ENCODE results near the gene DLGAP5. TPM values are rescaled to one million over a fixed set of nuclear protein-coding genes. Genes with fewer than 3 reads are reported as not detected.

The DLGAP5 gene
- total RNA-seq, 2 donors from 2014 or later, result 90.2 to 187 TPM

DNA sequence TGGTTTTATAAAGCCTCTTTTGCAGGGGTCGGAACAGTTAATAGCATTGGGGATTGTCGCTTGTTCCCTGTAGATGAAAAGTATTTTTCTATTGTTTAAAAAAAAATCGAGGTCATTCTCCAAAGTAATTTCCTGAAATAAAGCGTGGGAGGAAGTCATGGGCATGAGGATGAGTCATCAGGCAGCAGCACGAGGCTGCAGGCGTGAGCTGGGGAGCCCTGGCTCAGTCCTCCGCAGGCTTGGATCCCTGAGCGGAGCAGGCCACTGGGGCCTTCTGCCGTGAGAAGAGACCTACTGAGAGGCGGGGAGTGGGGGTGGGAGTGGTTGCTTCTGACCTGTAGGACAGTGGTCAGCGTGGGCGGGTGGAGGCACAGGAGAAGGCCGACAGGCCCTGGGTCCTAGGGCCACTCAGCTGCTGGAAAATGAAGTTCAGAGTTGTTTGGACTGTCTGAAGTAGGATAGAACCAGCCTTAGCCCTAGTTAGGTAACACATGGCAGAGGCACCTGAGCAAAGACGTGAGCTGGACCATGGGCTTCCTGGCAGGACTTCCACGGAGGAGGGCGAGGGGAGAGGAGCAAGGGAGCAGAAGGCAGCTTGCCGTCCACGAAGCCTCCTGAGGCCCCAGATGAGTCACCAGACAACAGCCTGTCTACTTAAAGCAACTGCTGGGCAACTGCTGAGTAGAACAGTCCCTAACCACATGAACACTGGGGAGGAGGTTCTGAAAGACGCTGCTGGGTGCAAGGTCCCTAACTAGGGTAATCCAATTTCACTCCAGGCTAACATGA is 83.4 kb downstream of the DLGAP5 start:
- DNase-seq (ENCODE audit: low spot score in 2 of 2) (peak in 1 of 2 donors; percentile 33), ATAC-seq (peak; percentile 92 to 93)
- peaks cover 0 to 16% of the 10 kb centered on the region in 2 donors for H3K36me3 Mint-ChIP-seq
- H3K27ac Mint-ChIP-seq, result peak overlapping the region; percentile 77 to 83
- H3K9me3 Mint-ChIP-seq, result peaks cover 0 to 14% of the 10 kb centered on the region in 2 donors

DNA sequence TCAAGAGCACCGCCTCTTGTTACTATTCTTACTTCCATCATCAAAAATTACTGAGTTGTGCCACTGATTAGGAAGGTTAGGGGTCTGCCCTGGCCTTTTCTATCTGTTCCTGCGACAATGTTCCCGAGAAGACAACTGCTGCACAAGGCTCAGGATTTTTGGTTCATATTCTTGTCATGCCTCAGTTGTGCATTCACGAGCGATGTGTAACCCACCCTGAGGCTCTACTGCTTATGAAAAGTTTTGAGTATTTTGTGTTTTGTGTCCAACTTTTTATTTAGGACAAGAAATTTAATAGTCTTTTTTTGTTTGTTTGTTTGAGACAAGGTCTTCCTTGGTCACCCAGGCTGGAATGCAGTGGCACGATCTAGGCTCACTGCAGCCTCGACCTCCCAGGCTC is 85.4 kb downstream of the DLGAP5 start:
- H3K27ac Mint-ChIP-seq, result no peak overlapping the region
- H3K36me3 Mint-ChIP-seq, result peaks cover 0 to 16% of the 10 kb centered on the region in 2 donors
- no peak for ATAC-seq
- peaks cover 0 to 10% of the 10 kb centered on the region in 2 donors for H3K9me3 Mint-ChIP-seq
- DNase-seq (ENCODE audit: low spot score in 2 of 2), result no peak

GRCh38 chr14:55103971-55104954 is 87.1 kb downstream of the DLGAP5 start:
- ATAC-seq, result no peak
- peaks cover 0 to 10% of the 10 kb centered on the region in 2 donors for H3K9me3 Mint-ChIP-seq
- peak overlapping the region; percentile 60 to 88 for H3K27ac Mint-ChIP-seq
- no peak for DNase-seq (ENCODE audit: low spot score in 2 of 2)
- peaks cover 0 to 16% of the 10 kb centered on the region in 2 donors for H3K36me3 Mint-ChIP-seq

DNA sequence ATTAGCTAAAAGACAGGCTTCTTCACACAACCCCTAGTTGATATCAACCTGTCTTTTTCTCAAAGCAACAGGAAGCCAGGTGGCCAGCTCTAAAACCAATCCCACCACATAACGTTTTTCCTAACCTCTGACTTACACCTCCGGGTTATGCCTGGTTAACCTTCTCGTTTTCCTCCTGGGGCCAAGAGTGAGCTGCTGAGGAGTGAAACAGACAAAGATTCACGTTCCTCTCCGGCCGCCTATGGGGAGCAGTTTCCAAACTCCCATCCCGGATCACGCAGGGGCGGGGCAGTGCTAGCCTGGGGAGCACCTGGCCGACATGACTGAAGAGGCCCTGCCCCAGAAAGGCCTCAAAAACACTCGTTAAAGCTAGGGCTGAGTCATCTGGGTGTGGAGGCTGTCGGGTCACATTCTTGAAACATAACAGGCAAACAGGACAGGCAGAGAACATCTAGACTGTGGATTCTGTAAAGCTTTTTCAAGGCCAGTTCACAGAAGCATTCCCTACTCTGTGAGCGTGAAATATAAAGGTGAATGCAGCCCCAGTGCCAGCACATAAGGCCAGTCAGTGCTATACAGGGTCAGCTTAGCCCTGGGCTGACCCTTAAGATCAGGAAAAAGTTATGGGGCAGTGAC is 88.3 kb downstream of the DLGAP5 start:
- Mint-ChIP-seq H3K27ac (peak overlapping the region; percentile 88 to 91), H3K9me3 (peaks cover 0 to 10% of the 10 kb centered on the region in 2 donors), H3K36me3 (peaks cover 5 to 19% of the 10 kb centered on the region in 2 donors)
- DNase-seq (ENCODE audit: low spot score in 2 of 2), result peak in 1 of 2 donors; percentile 56
- peak; percentile 53 to 59 for ATAC-seq

DNA sequence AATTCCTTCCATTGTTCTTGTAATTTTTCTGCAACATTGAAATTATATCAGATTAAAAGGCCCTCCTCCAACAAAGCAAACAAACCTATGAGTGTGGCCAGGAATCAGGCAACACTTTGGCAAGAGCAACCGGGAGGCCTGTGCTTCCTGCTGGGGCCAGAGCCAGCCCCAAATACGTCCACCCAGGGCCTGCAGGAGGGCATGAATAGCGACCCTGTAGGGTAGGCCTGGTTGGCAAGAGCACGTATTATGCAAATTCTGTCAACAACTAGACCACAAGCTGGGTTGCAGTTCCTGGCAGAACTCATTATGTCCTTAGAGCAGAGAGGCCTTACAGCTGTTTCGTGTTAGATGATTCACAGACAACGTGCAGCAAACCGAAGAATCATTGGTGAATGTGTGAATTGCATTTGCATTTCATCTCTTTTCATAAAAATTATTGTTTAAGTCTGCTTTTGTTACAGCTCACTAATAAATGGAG is 89.2 kb downstream of the DLGAP5 start:
- Mint-ChIP-seq H3K27ac (peak overlapping the region; percentile 88 to 91), H3K36me3 (peaks cover 5 to 13% of the 10 kb centered on the region in 2 donors), H3K9me3 (peaks cover 0 to 10% of the 10 kb centered on the region in 2 donors)
- peak; percentile 45 to 68 for ATAC-seq
- DNase-seq (ENCODE audit: low spot score in 2 of 2), result peak in 1 of 2 donors; percentile 42

GRCh38 chr14:55101698-55102097 is 89.7 kb downstream of the DLGAP5 start:
- DNase-seq (ENCODE audit: low spot score in 2 of 2), result no peak
- H3K9me3 Mint-ChIP-seq, result peaks cover 0 to 10% of the 10 kb centered on the region in 2 donors
- H3K27ac Mint-ChIP-seq, result no peak overlapping the region
- H3K36me3 Mint-ChIP-seq, result peaks cover 5 to 13% of the 10 kb centered on the region in 2 donors
- no peak for ATAC-seq

DNA sequence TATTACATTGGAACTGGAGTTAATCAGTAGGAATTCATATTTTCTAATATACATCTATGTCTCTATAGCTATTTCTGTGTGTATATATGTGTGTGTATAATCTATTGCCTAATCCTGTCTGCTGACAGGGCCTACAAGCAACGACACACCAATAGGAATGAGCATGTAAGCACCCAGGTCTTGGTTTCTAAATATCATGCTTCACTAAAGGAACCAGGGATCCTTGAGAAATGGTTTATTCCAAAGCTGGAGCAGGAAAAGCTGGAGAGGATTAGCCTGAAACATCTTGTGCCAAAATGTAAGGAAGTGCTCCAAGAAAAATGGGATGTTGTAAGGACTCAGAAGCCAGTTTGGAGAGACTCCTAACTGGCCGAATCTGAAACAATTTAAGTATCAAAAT is 91.6 kb downstream of the DLGAP5 start:
- no peak for ATAC-seq
- DNase-seq (ENCODE audit: low spot score in 2 of 2), result no peak
- Mint-ChIP-seq H3K36me3 (peaks cover 5 to 13% of the 10 kb centered on the region in 2 donors), H3K9me3 (peaks cover 0 to 5% of the 10 kb centered on the region in 2 donors), H3K27ac (no peak overlapping the region)

- Mint-ChIP-seq H3K27ac (peak overlapping the region; percentile 70 to 93), H3K36me3 (peaks cover 4 to 5% of the 10 kb centered on the region in 2 donors), H3K9me3 (no peaks in the 10 kb centered on the region)
- ATAC-seq (no peak), DNase-seq (ENCODE audit: low spot score in 2 of 2) (no peak)
These were observed 92.9 kb downstream of the DLGAP5 start for GRCh38 chr14:55098561-55098898.

Other genes starting within 250 kb of the DLGAP5 start
- gene WDHD1, start 164.5 kb downstream of the DLGAP5 start, total RNA-seq, result 10 to 100 TPM; 60.7 to 64.8 TPM
- gene SOCS4, start 164.3 kb downstream of the DLGAP5 start, total RNA-seq, result 10 to 100 TPM; 26.6 to 33.7 TPM
- 100 to 1,000 TPM in 1 of 2 donors, 10 to 100 TPM in 1; 66.5 to 101 TPM for gene MAPK1IP1L, start 139.9 kb downstream of the DLGAP5 start, total RNA-seq
- 1 to 10 TPM; 1.6 to 8.9 TPM for gene LGALS3, start 62.3 kb downstream of the DLGAP5 start, total RNA-seq
- gene FBXO34, start 79.8 kb upstream of the DLGAP5 start, total RNA-seq, result 10 to 100 TPM; 26.7 to 27.5 TPM
- gene ATG14, start 220.2 kb upstream of the DLGAP5 start, total RNA-seq, result 1 to 10 TPM; 7.4 to 8.3 TPM
- gene TBPL2, start 249.0 kb upstream of the DLGAP5 start, total RNA-seq, result not detected

All from activated naive CD4-positive, alpha-beta T cell treated with anti-CD3 and anti-CD28 coated beads, Interleukin-2, amount 50 U/mL, for 72 hours (primary cell).